H1 (cell line): ENCODE results near the gene TXNIP. TPM values are rescaled to one million over a fixed set of nuclear protein-coding genes. Genes with fewer than 3 reads are reported as not detected.

Experiments used
- CTCF ChIA-PET: fragments of 300-600 bp; sonication (Branson Sonifier 250); formaldehyde crosslinking; loops from one replicate; lab custom pipeline; 2021; ENCODE audit not compliant: partially characterized antibody; lab: Charles Lee
- POLR2A ChIA-PET: fragments of 300-600 bp; sonication (Branson Sonifier 250); formaldehyde crosslinking; loops from one replicate; lab custom pipeline; 2021; ENCODE audit warnings: inconsistent platforms; ENCODE audit not compliant: partially characterized antibody; lab: Charles Lee
- DNase-seq, 2 experiments: peaks; one replicate each; pipeline versions ENCODE4 v3.0.0 to v3.0.0-alpha.2; 2010 to 2022; ENCODE audit warnings: low spot score in 2 of 2, low read depth in 1 of 2, mixed read lengths in 1 of 2
- FAIRE-seq: peaks from 2 replicates; lab custom pipeline; 2011; peaks lifted over from hg19 to GRCh38; lab: Jason Lieb, UNC
- H2AFZ ChIP-seq: 2 replicates; pipeline ENCODE4 v1.8.1; 2012; ENCODE audit warnings: low read length, inconsistent platforms
- H2AK5ac ChIP-seq: 2 replicates; pipeline ENCODE4 v1.6.1; 2013; ENCODE audit warnings: low read depth, low read length
- H2BK120ac ChIP-seq: replicated peaks from 2 replicates; pipeline ENCODE3; 2013; ENCODE audit warnings: low read depth, low read length, inconsistent platforms
- H2BK12ac ChIP-seq: 2 replicates; pipeline ENCODE4 v1.6.1; 2013; ENCODE audit warnings: low read depth, low read length
- H2BK15ac ChIP-seq: 2 replicates; pipeline ENCODE4 v1.6.1; 2013; ENCODE audit warnings: low read length
- H2BK20ac ChIP-seq: 2 replicates; pipeline ENCODE4 v1.6.1; 2013; ENCODE audit warnings: low read length
- H2BK5ac ChIP-seq: 2 replicates; pipeline ENCODE4 v1.6.1; 2013; ENCODE audit warnings: low read depth, low read length
- H3K14ac ChIP-seq: 2 replicates; pipeline ENCODE4 v1.6.1; 2013; ENCODE audit warnings: inconsistent platforms; ENCODE audit not compliant: insufficient read length
- H3K18ac ChIP-seq: 2 replicates; pipeline ENCODE4 v1.6.1; 2013; ENCODE audit warnings: low read length; ENCODE audit errors: extremely low read depth
- H3K23ac ChIP-seq: 2 replicates; pipeline ENCODE4 v1.6.1; 2013; ENCODE audit warnings: inconsistent platforms; ENCODE audit not compliant: insufficient read length
- H3K23me2 ChIP-seq: 2 replicates; pipeline ENCODE4 v1.6.1; 2013; ENCODE audit warnings: low read depth, low read length
- H3K27ac ChIP-seq: 2 replicates; pipeline ENCODE4 v1.6.1; 2011; ENCODE audit warnings: low read depth, low read length, inconsistent platforms
- H3K27me3 ChIP-seq, 4 experiments: replicated peaks in 1 of 4; 1 replicate in 1 of 4; 2 replicates in 3 of 4; pipeline versions ENCODE4 v1.6.1 to v1.8.1; 2011 to 2013; ENCODE audit warnings: low read length in 3 of 4, mild to moderate bottlenecking in 3 of 4, inconsistent platforms in 2 of 4, mixed read lengths in 2 of 4, moderate library complexity in 1 of 4; ENCODE audit not compliant: control insufficient read depth in 3 of 4, insufficient read depth in 3 of 4; ENCODE audit errors: extremely low read depth in 1 of 4
- H3K36me3 ChIP-seq, 4 experiments: 2 replicates each; pipeline versions ENCODE4 v1.6.1 to v1.8.1; 2011 to 2013; ENCODE audit warnings: mild to moderate bottlenecking in 4 of 4, low read length in 3 of 4, moderate library complexity in 2 of 4, control low read depth in 1 of 4, inconsistent platforms in 1 of 4; ENCODE audit not compliant: insufficient read depth in 4 of 4, control insufficient read depth in 2 of 4
- H3K4ac ChIP-seq: replicated peaks from 2 replicates; pipeline ENCODE3; 2013; ENCODE audit warnings: low read length, low read depth, mixed read lengths, inconsistent platforms; ENCODE audit not compliant: insufficient read length
- H3K4me1 ChIP-seq, 4 experiments: replicated peaks in 1 of 4; 1 replicate in 1 of 4; 2 replicates in 3 of 4; pipeline versions ENCODE4 v1.6.1 to v1.8.1; 2011 to 2013; ENCODE audit warnings: low read length in 3 of 4, inconsistent platforms in 2 of 4, mixed read lengths in 1 of 4; ENCODE audit not compliant: insufficient read depth in 4 of 4, control insufficient read depth in 3 of 4
- H3K4me2 ChIP-seq, 2 experiments: 2 replicates each; pipeline versions ENCODE4 v1.6.1 to v1.8.1; 2011 to 2013; ENCODE audit warnings: low read depth in 2 of 2, low read length in 2 of 2, control low read depth in 1 of 2, inconsistent platforms in 1 of 2, mild to moderate bottlenecking in 1 of 2; ENCODE audit not compliant: insufficient read depth in 1 of 2
- H3K4me3 ChIP-seq, 4 experiments: fragments of 200-600, 300-600 bp in 1 of 4; sonication (generic), shearing (Covaris generic), sonication (Bioruptor Twin) in 1 of 4; 2 replicates each; pipeline versions ENCODE4 v1.5.1 to v1.8.1; 2011 to 2016; ENCODE audit warnings: low read length in 4 of 4, low read depth in 3 of 4, control low read depth in 2 of 4, inconsistent platforms in 2 of 4, mild to moderate bottlenecking in 2 of 4, mixed read lengths in 1 of 4, moderate library complexity in 1 of 4; ENCODE audit not compliant: insufficient read depth in 2 of 4; ENCODE audit errors: extremely low read depth in 1 of 4
- H3K56ac ChIP-seq: replicated peaks from 2 replicates; pipeline ENCODE3; 2013; ENCODE audit warnings: low read depth, mild to moderate bottlenecking, mixed read lengths, low read length, inconsistent platforms; ENCODE audit not compliant: insufficient read length
- H3K79me1 ChIP-seq: 2 replicates; pipeline ENCODE4 v1.6.1; 2013; ENCODE audit warnings: low read depth, low read length, control low read depth
- H3K79me2 ChIP-seq, 2 experiments: 2 replicates each; pipeline versions ENCODE4 v1.6.1 to v1.8.1; 2012 to 2013; ENCODE audit warnings: low read length in 2 of 2, mild to moderate bottlenecking in 2 of 2, inconsistent platforms in 1 of 2; ENCODE audit not compliant: insufficient read depth in 2 of 2, control insufficient read depth in 1 of 2
- H3K9ac ChIP-seq, 4 experiments: replicated peaks in 1 of 4; 1 replicate in 1 of 4; 2 replicates in 3 of 4; pipeline versions ENCODE4 v1.6.1 to v1.8.1; 2011 to 2013; ENCODE audit warnings: low read depth in 3 of 4, low read length in 3 of 4, control low read depth in 2 of 4, mild to moderate bottlenecking in 2 of 4, moderate library complexity in 2 of 4, inconsistent platforms in 1 of 4; ENCODE audit errors: extremely low read depth in 1 of 4
- H3K9me3 ChIP-seq, 2 experiments: 2 replicates each; pipeline versions ENCODE4 v1.6.1 to v1.8.1; 2012 to 2013; ENCODE audit warnings: mild to moderate bottlenecking in 2 of 2, moderate library complexity in 2 of 2, control low read depth in 1 of 2, inconsistent platforms in 1 of 2, low read depth in 1 of 2, low read length in 1 of 2, mixed read lengths in 1 of 2; ENCODE audit not compliant: insufficient read depth in 2 of 2
- H4K20me1 ChIP-seq, 2 experiments: replicated peaks in 1 of 2; 2 replicates each; pipeline versions ENCODE3 to v1.8.1; 2011 to 2013; ENCODE audit warnings: inconsistent platforms in 2 of 2, low read length in 2 of 2, mild to moderate bottlenecking in 1 of 2; ENCODE audit not compliant: insufficient read depth in 2 of 2, control insufficient read depth in 1 of 2
- H4K5ac ChIP-seq: 2 replicates; pipeline ENCODE4 v1.6.1; 2013; ENCODE audit warnings: low read length, low read depth, mixed read lengths, inconsistent platforms; ENCODE audit not compliant: insufficient read length
- H4K8ac ChIP-seq: 2 replicates; pipeline ENCODE4 v1.8.0; 2013; ENCODE audit warnings: mild to moderate bottlenecking, moderate library complexity, low read length, inconsistent platforms; ENCODE audit not compliant: insufficient read depth; ENCODE audit errors: extremely low read depth
- H4K91ac ChIP-seq: replicated peaks from 2 replicates; pipeline ENCODE3; 2013; ENCODE audit warnings: low read length, mixed read lengths, inconsistent platforms; ENCODE audit not compliant: insufficient read length
- CBX5 ChIP-seq: fragments of 300-800, 300-1000 bp; sonication (generic); IDR thresholded peaks from 2 replicates; pipeline ENCODE4 v1.7.1; 2016; ENCODE audit warnings: antibody characterized with exemption, low read length, low read depth
- CEBPB ChIP-seq: IDR thresholded peaks from 2 replicates; pipeline ENCODE4 v1.6.1; 2012; ENCODE audit warnings: low read depth, low read length
- CHD2 ChIP-seq: IDR thresholded peaks from 2 replicates; pipeline ENCODE4 v1.6.1; 2012; ENCODE audit warnings: low read length, improper control_type of control experiment
- EZH2 ChIP-seq: fragments of 200-600 bp; sonication (generic); IDR thresholded peaks from 2 replicates; pipeline ENCODE4 v1.7.1; 2012; ENCODE audit warnings: low read depth, mild to moderate bottlenecking, moderate library complexity, low read length, inconsistent platforms; ENCODE audit not compliant: severe bottlenecking
- JUN ChIP-seq: IDR thresholded peaks from 2 replicates; pipeline ENCODE4 v1.6.1; 2011; ENCODE audit warnings: low read depth, mild to moderate bottlenecking, improper control_type of control experiment, low read length
- RBBP5 ChIP-seq: IDR thresholded peaks from 2 replicates; pipeline ENCODE4 v1.7.1; 2012; ENCODE audit warnings: low read depth, mild to moderate bottlenecking, inconsistent platforms, low read length, moderate library complexity, borderline replicate concordance
- RNF2 ChIP-seq: fragments of 200-900, 300-1000 bp; sonication (generic); IDR thresholded peaks from 2 replicates; pipeline ENCODE4 v1.7.1; 2016; ENCODE audit warnings: borderline replicate concordance, low read depth, mild to moderate bottlenecking, antibody characterized with exemption, low read length; ENCODE audit not compliant: poor library complexity, severe bottlenecking; ENCODE audit errors: missing control alignments
- SAP30 ChIP-seq: fragments of 300-600 bp; sonication (generic); IDR thresholded peaks from 2 replicates; pipeline ENCODE4 v1.7.1; 2012; ENCODE audit warnings: low read length, moderate library complexity, mild to moderate bottlenecking, inconsistent platforms; ENCODE audit not compliant: insufficient read depth, insufficient replicate concordance
- SP2 ChIP-seq: IDR thresholded peaks from 2 replicates; pipeline ENCODE4 v1.6.1; 2012; ENCODE audit warnings: mild to moderate bottlenecking, low read length, inconsistent platforms
- TAF7 ChIP-seq: optimal IDR thresholded peaks from 2 replicates; pipeline ENCODE3; 2011; ENCODE audit warnings: low read depth, mild to moderate bottlenecking, inconsistent platforms, low read length, moderate library complexity, borderline replicate concordance
- TBP ChIP-seq: IDR thresholded peaks from 2 replicates; pipeline ENCODE4 v1.6.1; 2011; ENCODE audit warnings: low read depth, low read length, improper control_type of control experiment
- TCF12 ChIP-seq: IDR thresholded peaks from 2 replicates; pipeline ENCODE4 v1.6.1; 2011; ENCODE audit warnings: low read depth, mild to moderate bottlenecking, low read length
- WGBS, 2 experiments: shearing (Covaris generic) in 1 of 2; methylation state at CpG; one replicate each; pipeline versions ENCODE4 v1.1.6 to v1.1.7; 2013 to 2015; ENCODE audit warnings: low lambda C conversion rate in 2 of 2, mixed read lengths in 2 of 2, inconsistent platforms in 1 of 2, low coverage in 1 of 2, missing lambda C conversion rate in 1 of 2; ENCODE audit not compliant: insufficient replicate concordance in 2 of 2, insufficient coverage in 1 of 2, insufficient read length in 1 of 2; ENCODE audit errors: extremely low coverage in 1 of 2, missing lambda C conversion rate in 1 of 2; 5-methylcytosine and 5-hydroxymethylcytosine counted together
- polyA plus RNA-seq, 7 experiments: library from polyadenylated mRNA; depleted of rRNA in 3 of 7; stranded (reverse) in 5 of 7; unstranded in 2 of 7; fragments of >200 nt in 5 of 7; fragments of 200-250 nt in 2 of 7; gene quantifications; 1 replicate in 5 of 7; 2 replicates in 1 of 7; 4 replicates in 1 of 7; pipeline versions ENCODE4 v1.2.1 to v1.2.3, GENCODE V29; 2011 to 2013; ENCODE audit warnings: missing spikeins in 2 of 7, mixed read lengths in 2 of 7
- total RNA-seq: library from RNA; stranded (reverse); fragmentation: NEBNext Ultra II Directional; extraction: Animal tissue kit (Norgen Biotek cat#: 25700); gene quantifications from 2 replicates; pipeline ENCODE4 v1.2.1, GENCODE V29; 2021

The TXNIP gene
- total and polyA plus RNA-seq, 2 of the 8 experiments (the other 6 are each of a cell fraction or from before 2014, with no cell fraction given) = 12.3 to 56.8 TPM

DNA sequence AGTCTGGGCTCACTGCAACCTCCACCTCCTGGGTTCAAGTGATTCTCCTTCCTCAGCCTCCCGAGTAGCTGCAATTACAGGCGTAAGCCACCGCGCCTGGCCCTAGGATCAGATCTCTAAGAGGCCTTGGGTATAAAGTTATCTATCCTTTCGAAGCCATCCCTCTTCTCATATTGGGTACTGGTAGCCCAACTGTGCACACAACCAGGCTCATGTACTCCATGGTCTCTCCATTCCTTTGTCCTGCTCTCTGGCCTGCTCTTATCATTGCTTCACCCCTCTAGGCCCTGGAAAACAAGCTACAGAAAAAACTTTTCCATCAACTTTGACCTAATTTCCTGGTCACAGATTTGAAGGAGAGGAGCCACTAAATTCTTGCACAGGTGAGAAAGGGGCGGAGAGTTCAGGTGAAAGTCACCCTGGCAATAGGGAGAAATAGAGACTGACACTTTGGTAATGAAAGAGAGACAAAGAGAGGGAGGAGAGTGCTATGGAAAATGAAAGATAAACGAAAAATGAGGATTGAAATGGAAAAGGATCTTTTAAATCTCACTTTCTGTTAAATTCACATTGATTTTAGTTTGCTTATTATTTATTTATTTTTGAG lies 6.0 kb downstream of the TXNIP start:
- Histone ChIP-seq H3K23ac (no peak overlapping the region), H2BK5ac (no peak overlapping the region; the same call in 1 of the 2 replicates), H3K14ac (no peak overlapping the region), H3K4me2 (no peak overlapping the region), H2AFZ (no peak overlapping the region), H4K5ac (no peak overlapping the region), H4K8ac (no peak overlapping the region), H3K9ac (no peak overlapping the region), H3K79me2 (peaks cover 0 to 18% of the 10 kb centered on the region in 2 experiments; a peak in 3 of 4 replicates), H3K27ac (no peak overlapping the region), H3K4me1 (peaks cover 0 to 3% (median 1%) of the 10 kb centered on the region in 4 experiments; a peak in 5 of 7 replicates), H2BK20ac (no peak overlapping the region), H3K36me3 (peaks cover 17 to 34% (median 25%) of the 10 kb centered on the region in 4 experiments), H2AK5ac (no peak overlapping the region), H3K23me2 (no peaks in the 10 kb centered on the region; the same call in 1 of the 2 replicates), H3K9me3 (no peaks in the 10 kb centered on the region), H3K18ac (no peak overlapping the region), H3K27me3 (no peaks in the 10 kb centered on the region), H3K4ac (no peak overlapping the region), H3K79me1 (peaks cover 5% of the 10 kb centered on the region; the same call in 1 of the 2 replicates), H4K20me1 (peaks cover 0 to 2% of the 10 kb centered on the region in 2 experiments), H4K91ac (no peak overlapping the region), H2BK120ac (no peak overlapping the region), H3K4me3 (no peak overlapping the region), H2BK12ac (no peak overlapping the region), H2BK15ac (no peak overlapping the region; the same call in 1 of the 2 replicates), H3K56ac (no peak overlapping the region)
- no peak for FAIRE-seq
- 88 to 100% methylated on average over 1 to 7 of the region's 7 CpGs for WGBS, 2 experiments
- no peak for DNase-seq
- ChIA-PET POLR2A (interaction anchor here (0.6 to 13.4 kb wide), 8 partner anchors 8 to 144 kb away, joined by 3 to 218 read pairs (median 4); no protein-coding TSS in a partner anchor), CTCF (interaction anchor here (0.7 to 12.6 kb wide), 6 partner anchors 8 to 19 kb away, joined by 3 to 93 read pairs (median 4); no protein-coding TSS in a partner anchor)
- TF ChIP-seq CHD2 (no peak), TCF12 (no peak), CBX5 (no peak), RBBP5 (no peak), TBP (no peak), CEBPB (no peak), JUN (no peak), TAF7 (no peak), EZH2 (no peak), RNF2 (no peak), SAP30 (no peak), SP2 (no peak)
